CD4-positive, alpha-beta T cell treated with Interleukin-4 for 4 hours (primary cell): ENCODE data around the gene RASSF3.
A peak's percentile ranks its signal among the peaks of the same experiment; 100 is the strongest.
"Not testable (repeated sequence)": the region's sequence is repeated elsewhere in the genome, so short reads cannot be mapped to it uniquely, and the experiment has no call there.

Experiments used
- DNase-seq: peaks from one replicate; pipeline ENCODE4 v3.0.0-alpha.2; 2020

Gene RASSF3, protein sequence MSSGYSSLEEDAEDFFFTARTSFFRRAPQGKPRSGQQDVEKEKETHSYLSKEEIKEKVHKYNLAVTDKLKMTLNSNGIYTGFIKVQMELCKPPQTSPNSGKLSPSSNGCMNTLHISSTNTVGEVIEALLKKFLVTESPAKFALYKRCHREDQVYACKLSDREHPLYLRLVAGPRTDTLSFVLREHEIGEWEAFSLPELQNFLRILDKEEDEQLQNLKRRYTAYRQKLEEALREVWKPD

DNA sequence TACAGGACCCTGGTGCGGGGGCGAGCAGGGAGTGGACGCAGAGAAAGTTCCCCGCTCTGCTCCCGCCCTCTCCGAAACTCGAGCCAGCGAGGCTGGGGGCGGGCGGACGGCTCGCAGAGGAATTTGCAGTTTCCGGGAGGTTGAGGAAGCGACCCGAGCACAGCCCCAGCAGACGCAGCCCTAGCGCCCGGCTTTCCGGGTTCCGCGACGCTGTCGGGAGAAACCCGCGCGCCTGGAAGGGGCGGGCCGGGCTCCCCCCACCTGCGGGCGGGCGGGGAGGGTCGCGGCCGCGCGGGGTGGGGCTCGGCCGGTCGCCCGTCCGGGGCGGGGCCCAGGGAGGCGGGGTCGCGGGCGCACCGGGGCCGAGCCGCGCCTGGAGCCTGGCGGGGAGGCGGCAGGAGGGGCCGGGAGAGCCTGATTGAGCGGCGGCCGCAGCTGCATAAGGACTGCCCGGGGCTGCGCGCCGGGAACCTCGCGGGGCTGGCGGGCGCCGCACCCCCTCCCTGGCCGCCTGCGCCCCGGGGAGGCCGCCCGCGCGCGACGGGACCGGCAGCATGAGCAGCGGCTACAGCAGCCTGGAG, at the start of gene RASSF3:
Gene RASSF3 (plus strand): TSS at position 417 of the 581 bp plus-strand sequence. CDS start 138 bp downstream, at position 555.
- peak; percentile 73 for DNase-seq

DNA sequence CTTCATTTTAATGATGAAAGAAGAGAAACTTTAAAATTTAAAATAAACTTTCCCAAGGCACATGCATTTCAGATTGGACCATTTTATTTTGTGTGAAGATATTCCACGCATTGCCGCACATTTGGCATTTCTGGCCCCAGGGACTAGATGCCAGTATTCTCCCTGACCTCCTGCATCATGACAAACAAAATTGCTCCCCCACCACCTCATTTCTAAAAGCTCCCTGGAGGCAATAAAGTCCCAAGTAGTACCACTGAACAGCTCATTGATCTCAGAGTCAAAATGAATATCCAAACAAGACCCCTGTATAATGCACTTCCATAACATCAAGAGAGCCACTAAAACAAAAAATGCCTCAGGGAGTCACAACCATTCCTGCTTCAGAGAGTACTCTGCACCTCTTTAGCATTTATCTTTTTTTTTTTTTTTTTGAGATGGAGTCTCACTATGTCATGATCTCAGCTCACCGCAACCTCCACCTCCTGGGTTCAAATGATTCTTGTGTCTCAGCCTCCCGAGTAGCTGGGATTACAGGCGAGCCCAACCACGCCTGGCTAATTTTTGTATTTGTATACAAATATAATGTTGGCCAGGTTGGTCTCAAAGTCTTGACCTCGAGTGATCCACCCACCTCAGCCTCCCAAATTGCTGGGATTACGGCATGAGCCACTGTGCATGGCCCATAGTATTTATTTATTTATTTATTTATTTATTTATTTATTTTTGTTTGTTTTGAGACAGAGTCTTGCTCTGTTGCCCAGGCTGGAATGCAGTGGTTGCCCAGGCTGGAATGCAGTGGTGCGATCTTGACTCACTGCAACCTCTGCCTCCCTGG, 48.8 kb upstream of the RASSF3 start:
- no peak for DNase-seq

DNA sequence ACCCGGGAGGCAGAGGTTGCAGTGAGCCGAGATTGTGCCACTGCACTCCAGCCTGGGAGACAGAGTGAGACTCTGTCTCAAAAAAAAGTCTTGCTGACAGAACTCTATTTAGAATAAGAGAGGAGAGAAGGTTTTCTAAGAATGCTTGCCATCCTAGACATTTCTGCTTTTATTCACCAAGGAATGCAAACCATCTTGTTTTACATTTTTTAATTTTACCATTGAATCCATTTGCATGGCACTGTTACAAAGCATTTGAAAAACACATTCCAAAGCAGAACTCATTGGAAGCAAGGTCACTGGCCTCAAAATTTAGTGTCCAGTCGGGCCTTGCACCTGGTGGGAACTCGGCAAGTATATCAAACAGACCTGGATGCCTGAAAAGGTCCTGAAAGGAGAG, 44.2 kb upstream of the RASSF3 start:
- no peak for DNase-seq

DNA sequence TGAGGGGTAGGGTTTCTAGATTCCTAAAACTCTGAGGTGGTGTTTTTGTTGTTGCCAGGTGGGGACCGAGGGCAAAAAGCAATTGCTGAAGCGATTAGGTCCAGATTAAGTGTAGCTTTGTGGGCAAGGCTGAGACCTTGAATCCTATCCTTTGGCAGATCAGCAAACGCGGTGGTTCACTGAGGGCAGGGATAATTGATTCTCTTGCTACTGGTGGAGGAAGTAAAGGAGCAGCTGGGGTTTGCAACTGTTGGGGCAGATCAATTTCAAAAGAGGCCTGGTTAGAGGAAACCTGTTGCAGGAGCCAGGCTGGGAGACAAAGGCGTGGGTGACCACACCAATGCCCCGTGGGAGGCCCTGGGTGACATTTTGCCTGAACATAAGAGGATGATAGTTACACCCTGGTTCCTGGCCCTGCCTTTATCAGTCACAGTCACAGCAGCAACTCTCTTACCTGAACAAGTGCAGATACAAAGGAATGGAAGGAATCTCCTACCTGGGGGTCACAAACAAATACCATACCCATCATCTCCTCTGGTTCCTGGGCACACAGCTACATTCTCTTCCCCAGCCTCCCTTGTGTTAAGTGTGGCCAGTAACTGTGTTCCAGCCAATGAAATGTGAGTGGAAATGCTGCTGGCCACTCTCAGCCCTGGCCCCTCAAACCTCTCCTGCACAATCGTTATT, 43.3 kb upstream of the RASSF3 start:
- DNase-seq = no peak

DNA sequence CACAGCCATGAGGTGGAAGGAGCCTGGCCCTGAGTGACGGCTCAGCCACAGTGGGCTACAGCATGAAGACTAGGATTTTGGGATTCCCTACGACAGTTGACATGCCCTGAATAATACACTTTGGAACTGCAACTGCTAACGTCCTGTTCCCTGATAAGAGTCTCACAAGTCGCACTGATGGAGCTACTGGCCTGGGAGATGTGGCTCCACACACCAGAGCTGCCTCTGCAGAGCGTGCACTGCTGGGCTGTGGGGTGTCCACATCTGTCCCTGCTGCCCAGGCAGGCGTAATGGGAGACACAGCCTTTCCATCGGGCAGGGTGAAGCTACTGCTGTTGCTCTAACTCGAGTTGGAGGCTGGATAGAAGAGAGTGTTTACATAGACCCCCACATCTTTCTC, 42.7 kb upstream of the RASSF3 start:
- no peak for DNase-seq

DNA sequence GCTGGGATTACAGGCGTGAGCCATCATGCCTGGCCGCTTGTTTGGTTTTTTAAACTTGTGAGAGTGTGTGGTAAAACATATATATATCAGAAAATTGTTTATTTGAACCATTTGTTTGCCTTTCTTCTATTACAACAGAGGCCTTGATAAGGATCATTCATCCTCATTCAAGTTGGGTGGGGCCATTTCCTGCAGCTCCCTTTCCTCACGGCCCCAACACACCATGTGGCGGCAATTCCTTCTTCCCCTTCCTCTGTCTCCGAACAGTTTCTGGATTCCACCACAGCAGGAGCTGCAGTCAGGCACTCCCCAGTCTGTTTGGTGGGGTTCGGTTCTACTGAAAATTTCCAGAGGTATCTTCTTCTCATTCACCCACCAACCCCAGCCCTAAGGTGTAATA, 42.0 kb upstream of the RASSF3 start:
- no peak for DNase-seq

DNA sequence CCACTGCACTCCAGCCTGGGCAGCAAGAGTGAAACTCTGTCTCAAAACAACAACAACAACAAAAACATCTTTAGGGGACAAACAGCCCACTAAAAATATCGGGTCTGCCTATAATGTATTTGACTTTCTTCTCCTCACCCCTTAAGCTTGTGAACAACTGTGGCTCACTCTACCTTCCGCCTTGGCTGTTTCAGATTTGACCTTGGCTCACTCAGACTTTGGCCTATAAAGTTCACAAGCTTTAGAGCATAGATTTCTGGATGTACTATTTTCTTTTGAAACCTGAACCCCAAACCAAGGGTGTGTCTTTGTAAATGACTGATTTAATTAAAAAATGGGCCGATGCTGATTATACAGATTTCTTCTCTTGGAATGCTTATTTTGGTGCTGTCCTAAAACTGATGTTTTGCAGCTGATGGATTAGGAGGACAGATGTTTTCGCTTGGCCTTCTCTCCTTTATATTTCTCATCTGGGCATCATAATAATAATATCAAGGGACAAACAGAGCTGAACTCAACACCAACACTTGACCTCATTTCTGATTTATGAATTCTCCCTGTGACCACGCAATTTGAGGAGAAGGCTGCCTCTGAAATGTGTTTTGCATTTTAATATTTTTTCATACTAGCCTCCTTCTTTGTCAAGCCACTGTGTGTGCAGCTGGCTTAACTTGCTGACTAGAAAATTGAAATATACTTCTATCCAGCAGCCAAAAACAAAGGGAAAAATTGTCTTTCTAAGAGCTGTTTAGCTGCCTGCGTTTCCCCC, 40.2 kb upstream of the RASSF3 start:
- DNase-seq = no peak

DNA sequence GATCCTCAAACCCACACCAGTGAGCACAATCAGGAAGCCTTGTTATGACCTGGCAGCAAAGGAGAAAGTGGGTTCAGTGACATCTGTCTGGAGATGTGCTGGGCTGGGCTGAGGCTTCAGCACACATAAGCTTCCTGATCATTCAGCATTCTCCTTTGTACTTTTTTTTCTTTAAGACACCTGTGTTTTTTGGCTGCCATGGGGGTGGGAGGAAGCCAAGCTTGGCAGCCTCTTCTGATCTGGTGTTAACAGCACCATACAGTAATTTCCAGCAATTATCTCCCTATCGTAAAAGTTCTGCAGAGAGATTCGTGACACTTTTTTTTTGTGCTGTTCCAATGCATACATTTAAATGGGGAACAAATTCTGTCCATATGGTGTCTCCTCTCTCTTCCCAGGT, 38.9 kb upstream of the RASSF3 start:
- DNase-seq = no peak

DNA sequence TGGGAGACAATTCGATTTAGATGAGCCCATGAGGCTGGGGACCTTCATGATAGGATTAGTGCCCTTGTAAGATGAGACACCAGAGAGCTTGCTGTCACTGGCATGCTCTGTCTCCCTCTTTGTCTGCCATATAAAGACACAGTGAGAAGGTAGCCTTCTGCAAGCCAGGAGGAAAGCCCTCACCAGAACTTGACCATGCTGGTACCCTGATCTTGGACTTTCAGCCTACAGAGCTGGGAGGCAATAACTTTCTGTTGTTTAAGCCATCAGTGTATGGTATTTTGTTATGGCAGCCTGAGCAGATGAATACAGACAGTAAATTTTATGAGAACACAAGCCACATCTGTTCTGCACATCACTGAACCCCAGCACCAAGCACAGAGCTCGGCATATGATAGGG, 38.1 kb upstream of the RASSF3 start:
- DNase-seq = no peak

DNA sequence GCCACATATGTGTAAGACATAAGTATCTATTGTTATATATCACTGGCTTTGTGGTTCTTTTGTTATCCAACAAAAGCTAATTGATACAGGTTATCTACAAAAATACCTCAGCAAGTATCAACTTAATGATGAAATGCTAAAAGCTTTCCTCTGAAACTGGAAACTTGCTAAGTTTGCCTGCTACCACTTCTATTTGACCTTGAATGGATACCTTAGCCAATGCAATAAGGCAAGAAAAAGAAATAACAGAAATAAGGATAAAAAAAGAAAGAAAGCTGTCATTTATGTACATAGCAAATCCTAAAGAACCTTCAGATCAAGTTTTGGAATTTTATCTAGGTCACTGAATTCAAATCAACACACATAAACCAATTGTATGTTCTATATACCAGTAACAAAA, 35.5 kb upstream of the RASSF3 start:
- DNase-seq = no peak

DNA sequence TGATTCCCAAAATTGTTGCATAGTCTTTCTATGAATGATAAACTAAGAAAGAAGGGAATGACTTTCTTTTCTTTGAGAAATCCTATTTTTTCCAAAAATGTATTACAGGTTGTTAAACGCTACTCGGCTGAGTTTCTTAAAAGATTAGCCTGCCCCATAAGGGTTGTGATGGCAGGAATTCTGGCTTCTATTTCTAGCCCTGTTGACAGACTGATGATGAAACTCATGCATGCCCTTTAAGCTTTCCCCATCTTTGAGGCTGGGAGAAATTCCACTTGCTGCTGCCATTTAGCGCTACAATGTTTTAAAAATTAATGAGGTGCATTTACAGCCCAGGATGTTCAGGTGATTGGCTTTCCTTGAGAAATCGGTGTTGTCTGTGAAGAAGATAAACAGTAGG, 33.2 kb upstream of the RASSF3 start:
- DNase-seq = no peak

DNA sequence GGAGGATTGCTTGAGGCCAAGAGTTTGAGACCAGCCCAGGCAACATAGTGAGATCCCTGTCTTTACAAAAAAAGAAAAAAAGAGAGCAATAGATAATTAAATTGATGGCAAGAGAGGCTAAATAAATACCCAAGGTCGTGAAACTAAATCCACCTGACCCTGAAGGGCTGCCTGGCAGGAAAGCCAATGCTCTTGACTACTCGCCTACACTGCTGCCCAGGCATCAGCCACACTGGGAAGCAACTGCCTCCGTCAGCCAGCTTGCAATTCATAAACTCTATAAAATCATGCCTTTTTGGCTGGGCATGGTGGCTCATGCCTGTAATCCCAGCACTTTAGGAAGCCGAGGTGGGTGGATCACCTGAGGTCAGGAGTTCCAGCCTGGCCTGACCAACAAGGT, 31.7 kb upstream of the RASSF3 start:
- no peak for DNase-seq

DNA sequence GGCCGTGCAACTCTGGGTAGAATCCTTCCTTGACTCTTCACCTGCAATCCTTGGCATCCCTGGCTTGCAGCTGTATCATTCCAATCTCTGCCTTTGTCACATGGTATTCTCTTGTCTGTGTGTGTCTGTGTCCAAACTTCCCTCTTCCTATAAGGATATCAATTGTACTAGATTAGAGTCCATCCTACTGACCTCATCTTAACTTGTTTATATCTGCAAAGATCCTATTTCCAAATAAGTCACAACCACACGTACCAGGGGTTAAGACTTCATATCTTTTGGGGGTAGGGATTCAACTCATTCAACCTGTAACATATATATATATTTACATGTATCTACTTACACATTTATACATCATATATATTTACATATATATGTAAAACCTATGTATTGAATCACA, 29.6 kb upstream of the RASSF3 start:
- DNase-seq = no peak

DNA sequence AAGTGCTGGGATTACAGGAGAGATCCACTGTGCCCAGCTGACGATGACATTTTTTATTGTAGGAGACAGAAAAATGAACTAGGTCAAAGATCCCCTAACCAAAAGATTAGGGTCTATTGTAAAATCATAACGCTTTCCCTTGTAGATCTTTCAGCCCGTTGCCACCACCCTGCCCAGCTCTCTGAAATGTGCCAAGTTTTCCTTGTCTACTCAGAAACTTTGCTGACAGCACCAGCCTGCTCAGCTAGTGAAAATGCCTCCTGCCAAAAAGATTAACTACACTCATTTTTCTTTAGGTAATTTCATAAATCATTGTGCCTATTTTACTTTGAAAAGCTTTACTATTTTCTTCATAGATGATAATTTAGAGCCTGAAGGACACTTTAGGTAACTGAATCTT, 28.2 kb upstream of the RASSF3 start:
- no peak for DNase-seq

DNA sequence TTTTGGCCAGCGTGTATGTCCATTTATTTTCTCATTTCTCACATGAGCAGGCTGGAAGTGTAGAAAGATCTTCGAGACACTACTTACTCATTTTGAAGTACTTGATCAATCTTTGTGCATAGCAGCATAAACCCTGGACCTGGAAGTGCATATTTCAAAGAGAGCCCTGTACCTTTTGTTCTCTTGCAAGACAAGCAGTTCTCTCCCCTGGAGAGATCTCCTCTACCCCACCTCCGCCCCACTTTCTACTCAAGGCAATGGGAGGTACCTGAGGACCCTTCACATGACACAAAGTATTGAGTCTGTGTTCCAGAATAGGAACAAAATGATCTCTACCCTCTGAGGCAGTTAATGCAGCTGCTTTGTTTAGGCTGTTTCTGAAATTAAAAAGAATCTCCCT, 27.4 kb upstream of the RASSF3 start:
- DNase-seq = no peak

DNA sequence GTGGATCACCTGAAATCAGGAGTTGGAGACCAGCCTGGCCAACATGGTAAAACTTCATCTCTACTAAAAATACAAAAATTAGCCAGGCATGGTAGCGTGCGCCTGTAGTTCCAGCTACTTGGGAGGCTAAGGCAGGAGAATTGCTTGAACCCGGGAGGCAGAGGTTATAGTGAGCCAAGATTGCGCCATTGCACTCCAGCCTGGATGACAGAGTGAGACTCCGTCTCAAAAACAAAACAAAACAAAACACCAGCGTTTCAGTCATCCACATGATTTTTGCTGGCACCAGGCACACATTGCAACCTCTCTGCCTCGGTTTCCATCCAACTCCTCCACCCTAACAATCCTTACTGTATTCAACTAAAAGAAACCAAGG, 26.9 kb upstream of the RASSF3 start:
- DNase-seq = not testable (repeated sequence)

DNA sequence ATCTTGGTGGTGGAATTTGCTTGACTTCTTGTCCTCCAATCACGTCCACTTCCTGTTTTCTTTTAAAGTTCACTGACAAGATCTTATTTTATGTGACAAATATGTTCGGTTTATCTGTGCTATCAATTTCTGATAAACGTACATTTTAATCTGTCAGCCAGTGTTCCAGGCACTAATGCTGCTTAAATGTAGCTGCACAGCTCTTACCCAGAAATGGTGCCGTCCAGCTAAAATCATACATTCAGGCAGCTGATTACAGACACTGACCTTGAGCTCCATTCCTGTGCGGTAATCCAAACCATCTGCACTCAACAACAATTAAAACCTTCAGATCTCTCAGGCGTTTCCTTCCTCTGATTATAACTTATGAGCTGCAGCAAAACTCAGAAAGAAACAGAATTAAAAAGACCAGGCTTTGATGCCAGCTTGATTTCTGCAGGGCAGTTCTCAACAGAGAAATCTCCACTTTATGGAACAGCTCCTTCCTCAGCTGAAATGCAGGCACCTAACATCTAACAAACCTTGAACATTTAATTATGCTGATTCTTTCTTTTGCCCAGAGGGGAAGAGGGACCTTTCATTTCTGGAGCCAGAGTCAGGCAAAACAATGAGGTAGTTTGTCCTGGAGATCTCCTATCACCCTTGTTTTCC, 26.4 kb upstream of the RASSF3 start:
- DNase-seq = no peak

DNA sequence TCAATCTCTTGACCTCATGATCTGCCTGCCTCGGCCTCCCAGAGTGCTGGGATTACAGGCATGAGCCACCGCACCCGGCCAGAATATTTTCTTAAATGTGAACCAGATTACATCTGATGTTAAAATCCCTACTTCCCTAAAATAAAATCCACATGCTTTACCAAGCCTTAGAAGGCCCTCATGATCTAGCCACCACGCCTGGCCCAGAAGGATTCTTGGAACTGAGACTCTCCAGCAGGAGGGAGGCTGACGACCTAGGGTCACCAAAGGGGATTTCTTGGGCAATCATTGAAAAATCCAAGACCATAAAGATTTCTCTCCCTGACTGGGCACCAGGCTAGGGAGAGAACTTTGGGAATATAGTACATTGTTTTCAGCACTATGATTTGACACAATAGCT, 25.2 kb upstream of the RASSF3 start:
- no peak for DNase-seq

DNA sequence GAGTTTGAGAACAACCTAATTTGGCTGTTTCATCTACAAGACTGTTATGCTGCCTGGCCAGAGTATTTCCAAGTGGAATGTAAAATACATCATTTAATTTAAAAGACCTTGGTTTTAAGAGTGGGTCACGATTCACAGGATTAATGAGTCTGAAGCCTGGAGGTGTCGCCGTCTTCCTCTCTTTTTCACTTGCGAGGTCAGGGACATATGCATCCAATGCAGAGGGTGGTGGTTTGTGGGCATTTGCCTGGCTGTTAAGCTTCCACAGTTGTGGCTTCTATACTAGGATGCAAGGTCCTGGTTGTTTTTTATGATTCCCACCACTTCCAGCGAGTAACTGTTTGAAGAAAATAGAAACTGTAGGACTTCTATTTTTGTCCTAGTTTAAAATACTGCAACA, 22.8 kb upstream of the RASSF3 start:
- no peak for DNase-seq

DNA sequence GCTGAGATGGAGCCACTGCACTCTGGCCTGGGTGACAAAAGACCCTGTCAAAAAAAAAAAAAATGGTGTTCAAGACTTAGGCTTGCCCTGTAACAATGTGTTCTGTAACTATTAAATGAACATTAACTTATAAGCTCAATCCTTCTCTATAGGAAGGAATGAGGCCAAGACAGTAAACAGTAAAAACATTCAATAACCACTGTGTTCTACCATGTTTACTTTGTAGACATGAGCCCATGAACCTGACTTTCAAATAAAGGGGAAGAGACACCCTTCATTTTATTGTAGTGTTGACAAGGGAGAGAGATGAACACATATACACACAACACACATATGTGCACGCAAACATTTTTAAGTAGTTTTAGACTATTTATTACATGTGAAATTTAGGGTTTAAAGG, 20.1 kb upstream of the RASSF3 start:
- DNase-seq = no peak

DNA sequence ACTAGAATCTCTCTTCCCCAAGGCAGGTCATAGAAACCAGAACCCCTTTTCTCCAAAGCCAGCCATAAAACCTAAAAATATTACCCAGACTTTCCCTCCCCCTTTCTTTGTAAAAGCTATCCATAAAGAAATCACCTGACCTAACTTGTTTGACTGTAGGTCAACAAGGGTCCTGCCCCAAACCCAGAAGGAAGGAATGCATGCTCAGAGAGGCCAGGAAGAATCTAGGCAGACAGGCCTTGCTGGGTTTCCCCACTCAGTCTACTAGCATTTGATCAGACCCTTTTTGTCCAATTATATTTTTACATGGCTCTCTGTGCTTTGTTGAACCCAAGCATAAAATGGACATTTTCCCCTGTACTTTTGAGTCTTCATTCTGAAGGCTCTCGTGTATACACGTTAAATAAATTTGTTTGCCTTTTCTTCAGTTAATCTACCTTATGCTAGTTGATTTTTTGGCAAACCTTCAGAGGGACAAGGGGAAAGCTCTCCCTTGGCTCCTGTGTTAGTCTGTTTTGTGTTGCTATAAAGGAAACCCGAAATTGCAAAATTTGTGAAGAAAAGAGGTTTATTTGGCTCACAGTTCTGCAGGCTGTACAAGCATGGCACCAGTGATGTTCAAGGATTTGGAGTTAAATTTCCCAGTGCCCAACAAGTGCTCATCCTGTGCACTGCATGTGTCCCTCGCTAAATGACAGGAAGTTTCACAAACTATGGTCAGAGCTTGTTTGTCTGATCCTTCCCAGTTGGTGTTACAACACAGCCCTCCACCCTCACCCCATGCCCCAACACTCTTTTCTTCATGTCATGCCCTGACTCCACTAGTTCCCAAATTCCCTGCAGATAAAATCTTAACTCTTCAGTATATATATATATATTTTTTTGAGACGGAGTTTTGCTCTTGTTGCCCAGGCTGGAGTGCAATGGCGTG, 14.2 kb upstream of the RASSF3 start:
- DNase-seq = no peak
